ENCODE data around the gene ZIC1.

- no peak for TF ChIP-seq POLR2A (IDR thresholded peaks at IDR 0.05)
- TF ChIP-seq, protein P1, sequence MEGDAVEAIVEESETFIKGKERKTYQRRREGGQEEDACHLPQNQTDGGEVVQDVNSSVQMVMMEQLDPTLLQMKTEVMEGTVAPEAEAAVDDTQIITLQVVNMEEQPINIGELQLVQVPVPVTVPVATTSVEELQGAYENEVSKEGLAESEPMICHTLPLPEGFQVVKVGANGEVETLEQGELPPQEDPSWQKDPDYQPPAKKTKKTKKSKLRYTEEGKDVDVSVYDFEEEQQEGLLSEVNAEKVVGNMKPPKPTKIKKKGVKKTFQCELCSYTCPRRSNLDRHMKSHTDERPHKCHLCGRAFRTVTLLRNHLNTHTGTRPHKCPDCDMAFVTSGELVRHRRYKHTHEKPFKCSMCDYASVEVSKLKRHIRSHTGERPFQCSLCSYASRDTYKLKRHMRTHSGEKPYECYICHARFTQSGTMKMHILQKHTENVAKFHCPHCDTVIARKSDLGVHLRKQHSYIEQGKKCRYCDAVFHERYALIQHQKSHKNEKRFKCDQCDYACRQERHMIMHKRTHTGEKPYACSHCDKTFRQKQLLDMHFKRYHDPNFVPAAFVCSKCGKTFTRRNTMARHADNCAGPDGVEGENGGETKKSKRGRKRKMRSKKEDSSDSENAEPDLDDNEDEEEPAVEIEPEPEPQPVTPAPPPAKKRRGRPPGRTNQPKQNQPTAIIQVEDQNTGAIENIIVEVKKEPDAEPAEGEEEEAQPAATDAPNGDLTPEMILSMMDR (IDR thresholded peaks at IDR 0.05) = no peak
Measured at GRCh38 chr3:147360646-147361453, 48.3 kb upstream of the ZIC1 start.

All from breast epithelium (tissue), 3 donors.